PFSK-1 (cell line): Measurements from ENCODE around the gene YPEL4.
A peak's percentile ranks its signal among the peaks of the same experiment; 100 is the strongest.

Experiments used
- POLR2AphosphoS5 ChIP-seq: IDR thresholded peaks from 2 replicates; pipeline ENCODE4 v1.6.1; 2012; ENCODE audit warnings: low read depth, mild to moderate bottlenecking, control low read depth, low read length, moderate library complexity
- TAF1 ChIP-seq: IDR thresholded peaks from 2 replicates; pipeline ENCODE4 v1.6.1; 2012; ENCODE audit warnings: low read length, control low read depth, borderline replicate concordance; ENCODE audit not compliant: insufficient read depth

- TF ChIP-seq TAF1: no peak
- peak; percentile 23; the same call in 1 of the 2 replicates for TF ChIP-seq POLR2AphosphoS5
Measured at GRCh38 chr11:57643802-57644201, 5.9 kb downstream of the YPEL4 start.
